ENCODE results near the gene ACTRT3.

The ACTRT3 gene

GRCh38 chr3:169769287-169770181 lies at the start of gene ACTRT3:
Gene ACTRT3, minus strand, starts transcription at chr3:169769561. Its CDS starts 41 bp downstream, at chr3:169769520.
- DNase-seq (ENCODE audit: low spot score) = peak; percentile 47

DNA sequence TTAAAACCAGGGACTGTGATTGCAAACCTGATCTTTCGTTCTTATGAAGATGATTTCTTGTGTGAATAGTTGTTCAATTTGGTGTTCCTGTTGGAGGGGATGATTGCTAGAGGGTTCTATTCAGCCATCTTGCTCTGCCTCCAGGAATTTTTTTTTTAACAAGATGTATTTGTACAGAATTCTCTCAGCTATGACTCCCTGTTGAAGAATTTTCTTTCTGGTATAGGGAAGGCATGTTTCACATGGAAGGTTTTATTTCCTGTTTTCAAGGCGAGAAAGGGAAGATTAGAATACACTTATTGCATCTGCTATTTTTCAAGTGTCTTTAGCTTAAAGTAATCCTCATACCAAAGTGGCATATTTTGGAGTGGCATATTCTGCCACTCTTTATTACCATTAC lies 49.0 kb upstream of the ACTRT3 start:
- DNase-seq (ENCODE audit: low spot score) = no peak

GRCh38 chr3:169815590-169816150 lies 46.3 kb upstream of the ACTRT3 start:
- DNase-seq (ENCODE audit: low spot score) = no peak

GRCh38 chr3:169813757-169814517 lies 44.6 kb upstream of the ACTRT3 start:
- peak; percentile 17 for DNase-seq (ENCODE audit: low spot score)

GRCh38 chr3:169813278-169813677 lies 43.9 kb upstream of the ACTRT3 start:
- DNase-seq (ENCODE audit: low spot score) = no peak

- DNase-seq (ENCODE audit: low spot score) = no peak
Measured at GRCh38 chr3:169812332-169813235, 43.2 kb upstream of the ACTRT3 start, which contains the start of the genes LRRC34 and LRRIQ4. Gene LRRC34, minus strand, starts transcription at chr3:169812904. Its CDS starts 356 bp downstream, at chr3:169812548. Gene LRRIQ4, plus strand, starts transcription at chr3:169812870. Its CDS starts 9,052 bp downstream, at chr3:169821922.

- no peak for DNase-seq (ENCODE audit: low spot score)
Measured at GRCh38 chr3:169811631-169812331, 42.4 kb upstream of the ACTRT3 start.

DNA sequence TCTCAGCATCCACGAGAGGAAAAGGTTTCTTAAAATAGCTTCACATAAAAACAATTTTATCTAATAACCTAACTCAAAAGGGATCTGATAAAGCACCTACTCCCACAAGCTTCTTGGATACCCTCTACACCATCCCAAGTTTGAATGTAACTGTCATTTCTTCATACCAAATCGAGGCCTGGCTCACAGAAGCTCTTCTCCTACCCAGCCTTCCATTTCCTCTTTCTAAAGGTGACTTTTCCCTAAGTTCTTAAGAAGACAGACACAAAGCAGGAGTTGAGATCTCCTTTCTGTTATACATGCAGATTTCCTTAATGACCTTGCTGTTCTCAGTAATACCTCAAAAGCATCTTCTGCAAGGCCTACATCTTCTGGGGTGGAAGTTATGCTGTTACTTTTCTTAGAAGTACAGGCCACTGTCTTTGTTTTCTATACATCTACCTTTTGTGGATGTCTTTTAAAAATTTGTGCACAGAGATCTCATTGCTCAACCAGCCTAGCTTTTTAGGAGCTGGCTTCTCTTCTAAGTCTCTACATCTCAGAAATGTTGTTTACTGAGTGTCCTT lies 40.0 kb upstream of the ACTRT3 start:
- DNase-seq (ENCODE audit: low spot score) = no peak

DNA sequence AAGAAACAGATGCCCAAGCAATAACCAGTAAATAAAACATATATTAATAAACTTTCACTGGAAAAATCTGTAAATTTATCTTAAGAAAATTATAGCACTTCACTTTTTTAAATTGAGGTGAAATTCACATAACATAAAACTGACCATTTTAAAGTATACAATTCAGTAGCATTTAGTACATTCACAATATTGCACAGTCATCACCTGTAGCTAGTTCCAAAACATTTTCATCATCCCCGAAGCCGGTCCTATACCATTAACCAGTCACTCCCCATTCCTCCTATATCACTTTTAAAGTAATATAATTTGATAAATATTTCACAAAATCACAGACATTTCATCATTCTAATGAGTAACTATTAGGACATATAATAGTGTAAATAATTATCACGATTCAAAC lies 35.3 kb upstream of the ACTRT3 start:
- DNase-seq (ENCODE audit: low spot score) = no peak

DNA sequence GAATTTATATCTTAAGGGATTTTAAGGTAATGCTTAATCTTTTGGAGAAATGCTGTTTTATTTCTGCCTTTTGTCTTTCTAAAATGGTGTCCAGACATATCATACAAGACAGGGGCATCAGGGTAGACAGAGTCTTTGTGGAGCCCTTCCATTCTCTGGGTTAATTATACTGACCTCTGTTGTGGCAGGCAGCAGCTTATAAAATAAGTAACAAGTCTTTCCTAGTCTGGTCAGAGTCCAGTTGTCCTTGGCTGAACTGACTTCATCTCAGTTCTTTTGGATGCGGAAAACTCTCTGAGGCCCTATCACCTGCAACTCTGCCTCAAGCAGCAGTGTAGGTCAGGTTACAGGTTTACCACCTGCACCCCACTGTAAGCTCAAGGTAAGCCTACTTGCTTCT lies 23.0 kb upstream of the ACTRT3 start:
- no peak for DNase-seq (ENCODE audit: low spot score)

- DNase-seq (ENCODE audit: low spot score) = no peak
Measured at GRCh38 chr3:169790687-169791429, 21.5 kb upstream of the ACTRT3 start.

GRCh38 chr3:169790219-169790618 lies 20.9 kb upstream of the ACTRT3 start:
- no peak for DNase-seq (ENCODE audit: low spot score)

GRCh38 chr3:169787791-169788190 lies 18.4 kb upstream of the ACTRT3 start:
- no peak for DNase-seq (ENCODE audit: low spot score)

DNA sequence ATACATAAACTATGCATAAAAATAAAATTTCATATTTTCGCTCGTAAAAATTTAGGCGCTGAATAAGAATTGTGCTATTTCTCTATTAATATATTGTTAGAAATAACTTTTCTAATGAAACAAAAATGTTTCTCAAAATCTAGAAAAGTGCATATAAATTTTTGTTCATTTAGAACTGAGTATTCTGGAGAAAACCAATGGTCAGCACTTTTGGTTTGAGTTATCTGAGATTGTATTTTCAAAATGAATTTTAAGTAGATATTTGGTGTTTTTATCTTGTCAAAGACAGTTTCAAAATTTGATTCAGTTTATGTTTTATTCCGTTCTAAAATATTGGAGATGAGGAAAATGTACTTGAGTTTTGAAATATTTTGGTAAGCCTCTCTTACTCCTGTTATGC lies 17.8 kb upstream of the ACTRT3 start:
- DNase-seq (ENCODE audit: low spot score) = no peak

DNA sequence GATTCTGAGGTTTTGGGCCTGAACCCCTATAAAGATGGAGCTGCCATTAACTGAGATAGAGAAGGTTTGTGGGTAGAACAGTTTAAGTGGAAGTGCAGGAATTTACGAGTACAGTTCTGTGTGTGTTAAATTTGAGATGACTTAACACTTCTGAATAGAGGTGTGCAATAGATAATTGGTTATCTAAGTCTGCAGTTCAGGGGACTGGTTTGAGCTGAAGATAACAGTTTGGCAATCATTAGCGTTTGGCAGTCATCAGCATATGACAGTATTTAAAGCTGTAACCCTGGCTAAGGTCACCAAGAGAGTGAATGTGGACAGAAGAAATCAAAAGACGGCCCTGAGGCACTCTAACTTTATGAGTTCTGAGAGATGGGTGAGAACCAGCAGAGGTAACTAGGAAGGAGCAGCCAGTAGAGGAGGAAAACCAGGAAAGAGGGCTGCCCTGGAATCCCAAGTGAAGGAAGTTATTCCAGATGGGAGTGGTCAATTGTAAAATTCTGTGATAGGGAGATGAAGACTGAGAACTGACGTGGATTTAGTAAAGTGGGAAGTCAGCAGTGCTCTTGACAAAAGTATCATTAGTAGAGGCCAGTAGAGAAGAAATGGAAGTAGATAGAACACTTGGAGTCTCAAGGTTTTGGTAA lies 12.0 kb upstream of the ACTRT3 start:
- no peak for DNase-seq (ENCODE audit: low spot score)

DNA sequence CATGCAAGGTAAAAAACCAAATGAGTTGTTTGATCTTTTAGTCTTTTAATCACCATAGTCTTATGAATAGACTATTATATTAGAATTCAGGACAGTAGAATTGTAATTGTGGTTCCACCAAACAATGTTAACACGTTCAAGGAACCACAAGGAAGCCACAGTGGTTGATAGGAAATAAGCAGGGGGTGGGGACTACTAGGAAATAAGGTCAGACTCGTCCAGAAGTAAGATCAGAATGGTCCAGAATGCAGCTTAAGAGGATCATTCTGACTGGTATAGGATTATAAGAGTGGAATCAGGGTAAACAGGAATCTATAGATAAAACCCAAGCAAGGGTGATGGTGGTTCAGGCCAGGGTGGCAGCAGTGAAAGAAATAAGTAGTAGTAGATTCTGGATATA lies 11.4 kb upstream of the ACTRT3 start:
- no peak for DNase-seq (ENCODE audit: low spot score)

DNA sequence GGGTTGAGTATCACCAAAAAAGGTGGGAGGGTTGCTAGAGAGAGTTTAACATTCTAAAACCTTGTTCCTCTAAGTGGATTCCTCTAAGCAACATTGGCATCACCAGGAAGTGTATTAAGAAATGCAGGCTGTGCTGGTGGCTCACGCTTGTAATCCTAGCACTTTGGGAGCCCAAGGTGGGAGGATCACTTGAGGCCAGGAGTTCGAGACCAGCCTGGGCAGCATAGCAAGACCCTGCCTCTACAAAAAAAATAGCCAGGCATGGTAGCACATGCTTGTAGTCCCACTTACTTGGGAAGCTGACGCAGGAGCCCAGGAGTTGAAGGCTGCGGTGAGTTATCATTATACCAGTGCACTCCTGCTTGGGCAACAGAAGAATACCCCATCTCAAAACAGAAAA lies 8.5 kb upstream of the ACTRT3 start:
- no peak for DNase-seq (ENCODE audit: low spot score)

DNA sequence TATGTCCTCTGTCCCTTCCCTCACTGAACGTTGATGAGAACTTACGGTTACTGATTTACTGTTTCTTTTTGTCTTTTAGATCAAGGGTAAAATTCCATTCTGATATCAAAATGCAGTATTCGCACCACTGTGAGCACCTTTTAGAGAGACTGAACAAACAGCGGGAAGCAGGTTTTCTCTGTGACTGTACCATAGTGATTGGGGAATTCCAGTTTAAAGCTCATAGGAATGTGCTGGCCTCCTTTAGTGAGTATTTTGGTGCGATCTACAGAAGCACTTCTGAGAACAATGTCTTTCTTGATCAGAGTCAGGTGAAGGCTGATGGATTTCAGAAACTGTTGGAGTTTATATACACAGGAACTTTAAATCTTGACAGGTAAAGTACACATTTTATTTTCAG lies 4.8 kb upstream of the ACTRT3 start:
- DNase-seq (ENCODE audit: low spot score) = no peak

Data from LoVo (cell line).